NCI-H2171 (cell line): Measurements from ENCODE around the gene MCC.

Source experiments
- DNase-seq: peaks from one replicate; lab custom pipeline; 2025; lab: John Stamatoyannopoulos, UW

MCC gene

DNA sequence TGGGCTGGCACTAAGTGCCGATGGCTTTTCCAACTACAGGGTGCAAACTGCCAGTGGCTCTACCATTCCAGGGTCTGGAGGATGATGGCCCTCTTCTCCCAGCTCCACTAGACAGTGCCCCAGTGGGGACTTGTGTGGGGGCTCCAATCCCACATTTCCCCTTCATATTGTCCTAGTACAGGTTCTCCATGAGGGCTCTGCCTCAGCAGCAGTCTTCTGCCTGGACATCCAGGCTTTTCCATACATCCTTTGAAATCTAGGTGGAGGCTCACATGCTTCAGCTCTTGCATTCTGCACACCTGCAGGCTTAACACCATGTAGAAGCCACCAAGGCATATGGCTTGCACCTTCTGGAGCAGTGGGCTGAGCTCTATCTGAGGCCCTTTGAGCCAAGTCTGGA, 123.8 kb downstream of the MCC start:
- no peak for DNase-seq

GRCh38 chr5:113361701-113362100, 126.6 kb downstream of the MCC start:
- DNase-seq, result no peak

DNA sequence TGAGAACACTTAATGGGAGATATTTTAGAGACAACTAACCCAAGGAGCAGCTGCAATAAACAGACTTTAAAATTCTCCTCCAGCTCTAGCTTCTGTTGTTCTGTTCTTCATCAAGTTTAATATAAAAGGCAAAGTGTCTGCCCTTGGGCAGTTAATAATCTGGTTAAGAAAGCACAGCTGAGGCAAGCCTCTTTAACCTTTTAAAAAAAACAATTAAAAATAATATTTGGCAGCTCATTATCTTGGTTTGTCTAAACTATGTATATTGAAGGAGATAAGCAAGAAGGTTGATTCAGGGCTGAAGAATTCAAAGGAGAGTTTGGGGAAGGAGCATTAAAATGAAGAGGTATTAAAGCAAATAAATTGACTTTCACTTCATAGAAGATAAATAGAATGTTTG, 128.8 kb downstream of the MCC start:
- no peak for DNase-seq

GRCh38 chr5:113358696-113359095, 129.6 kb downstream of the MCC start:
- no peak for DNase-seq

- no peak for DNase-seq
Measured at GRCh38 chr5:113357696-113358476, 130.4 kb downstream of the MCC start.

DNA sequence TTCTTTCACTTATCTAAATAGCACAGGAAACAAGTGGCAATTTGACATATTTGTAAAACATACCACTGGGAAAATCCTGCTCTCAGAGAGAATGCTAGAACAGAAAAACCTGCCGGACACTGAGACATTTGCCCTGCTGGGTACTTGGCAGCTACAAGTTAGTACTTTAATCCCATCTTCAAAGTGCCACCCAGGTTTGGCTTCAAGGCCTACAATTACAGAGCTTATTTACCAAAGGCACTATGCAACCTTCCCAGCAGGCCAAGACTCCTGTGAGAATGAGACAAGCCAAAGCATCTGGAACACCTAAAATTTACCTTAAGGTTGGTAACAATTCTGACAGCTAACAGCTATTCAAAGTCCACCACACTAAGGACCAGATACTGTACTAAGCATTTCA, 131.8 kb downstream of the MCC start:
- no peak for DNase-seq

DNA sequence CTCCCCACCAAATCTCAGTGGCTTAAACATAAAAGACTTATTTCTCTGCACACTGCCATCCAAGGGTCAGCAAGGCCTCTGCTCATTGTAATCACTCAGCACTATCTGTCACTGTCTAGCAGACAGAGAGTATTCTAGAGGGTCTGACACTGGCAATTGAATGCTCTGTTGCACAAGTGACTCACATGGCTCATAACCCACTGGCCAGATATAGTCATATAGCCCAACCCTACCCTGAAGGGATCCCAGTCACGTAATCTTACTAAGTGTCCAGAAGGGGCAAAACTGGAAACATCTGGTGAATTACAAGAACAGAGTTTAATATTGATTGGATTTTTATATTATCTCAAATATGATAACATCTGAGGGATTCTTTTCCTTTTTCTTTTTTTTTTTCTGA, 134.2 kb downstream of the MCC start:
- no peak for DNase-seq

DNA sequence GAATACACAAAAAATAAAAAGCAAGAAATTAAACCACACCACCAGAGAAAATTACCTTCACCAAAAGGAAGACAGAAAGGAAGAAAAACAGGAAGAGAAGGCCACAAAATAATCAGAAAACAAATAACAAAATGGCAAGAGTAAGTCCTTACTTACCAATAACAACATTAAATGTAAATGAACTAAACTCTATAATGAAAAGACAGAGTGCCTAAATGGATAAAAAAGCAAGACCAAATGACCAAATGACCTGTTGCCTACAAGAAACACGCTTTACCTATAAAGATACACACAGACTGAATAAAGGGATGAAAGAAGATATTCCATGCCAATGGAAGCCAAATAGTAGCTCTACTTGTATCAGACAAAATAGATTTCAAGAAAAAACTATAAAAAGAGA, 140.7 kb downstream of the MCC start:
- no peak for DNase-seq

DNA sequence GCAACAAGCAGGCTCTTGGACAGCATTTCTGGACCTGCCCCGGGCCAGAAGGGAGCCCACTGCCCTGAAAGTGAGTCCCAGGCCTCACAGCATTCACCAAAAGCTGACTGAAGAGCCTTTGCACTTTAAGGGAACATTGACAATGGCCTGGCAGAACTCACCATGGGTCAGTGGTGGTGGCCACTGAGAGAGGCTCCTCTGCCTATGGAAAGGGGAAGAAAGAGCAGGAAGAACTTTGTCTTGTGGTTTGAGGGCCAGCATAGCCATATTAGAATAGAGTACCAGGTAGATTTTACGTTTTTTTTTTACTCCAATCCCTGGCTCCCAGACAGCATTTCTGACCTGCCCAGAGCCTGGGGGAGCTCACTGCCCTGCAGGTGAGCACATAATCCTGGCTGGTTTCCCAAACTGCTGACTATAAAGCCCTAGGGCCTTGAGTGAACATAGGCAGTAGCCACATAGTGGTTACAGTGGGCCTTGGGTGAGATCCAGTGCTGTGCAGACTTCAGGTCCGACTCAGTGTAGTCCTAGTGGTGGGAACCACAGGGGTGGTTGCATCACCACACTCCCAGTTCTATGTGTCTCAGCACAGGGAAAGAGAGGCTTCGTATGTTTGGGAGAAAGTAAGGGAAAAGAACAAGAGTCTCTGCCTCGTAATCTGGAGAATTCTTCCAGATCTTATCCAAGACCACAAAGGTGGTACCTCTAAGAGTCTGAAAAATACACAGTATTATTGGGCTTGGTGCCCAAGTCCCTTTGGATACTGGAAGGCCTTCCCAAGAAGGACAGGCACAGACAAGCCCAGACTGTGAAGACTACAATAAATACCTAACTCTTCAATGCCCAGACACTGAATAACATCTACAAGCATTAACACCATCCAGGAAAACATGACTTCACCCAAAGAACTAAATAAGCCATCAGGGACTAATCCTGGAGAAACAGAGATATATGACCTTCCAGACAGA, 143.0 kb downstream of the MCC start:
- no peak for DNase-seq

DNA sequence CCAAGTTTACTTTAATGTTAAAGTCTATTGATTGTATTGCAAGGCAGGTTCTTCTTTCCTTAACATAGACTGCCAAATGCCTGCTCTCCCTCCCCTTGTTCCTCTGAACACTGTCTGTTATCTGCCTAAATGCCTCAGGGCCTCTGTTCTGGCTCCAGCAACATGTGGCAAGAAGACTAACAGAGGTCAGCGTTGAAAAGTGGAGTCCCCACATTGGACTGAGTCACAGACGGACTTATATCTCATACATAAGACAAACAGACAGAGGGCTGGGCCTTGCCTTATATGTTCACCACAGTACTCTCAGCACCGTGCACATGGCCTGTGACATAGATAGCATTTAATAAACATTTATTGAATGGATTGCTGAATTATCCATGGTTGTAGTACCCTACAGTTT, 144.9 kb downstream of the MCC start:
- DNase-seq, result no peak

- DNase-seq, result no peak
Measured at GRCh38 chr5:113340537-113340936, 147.7 kb downstream of the MCC start.

GRCh38 chr5:113338628-113339027, 149.6 kb downstream of the MCC start:
- DNase-seq, result no peak

- DNase-seq, result no peak
Measured at GRCh38 chr5:113337515-113338415, 150.5 kb downstream of the MCC start.

- DNase-seq, result no peak
Measured at GRCh38 chr5:113336975-113337374, 151.3 kb downstream of the MCC start.

GRCh38 chr5:113333411-113333810, 154.8 kb downstream of the MCC start:
- DNase-seq, result no peak

DNA sequence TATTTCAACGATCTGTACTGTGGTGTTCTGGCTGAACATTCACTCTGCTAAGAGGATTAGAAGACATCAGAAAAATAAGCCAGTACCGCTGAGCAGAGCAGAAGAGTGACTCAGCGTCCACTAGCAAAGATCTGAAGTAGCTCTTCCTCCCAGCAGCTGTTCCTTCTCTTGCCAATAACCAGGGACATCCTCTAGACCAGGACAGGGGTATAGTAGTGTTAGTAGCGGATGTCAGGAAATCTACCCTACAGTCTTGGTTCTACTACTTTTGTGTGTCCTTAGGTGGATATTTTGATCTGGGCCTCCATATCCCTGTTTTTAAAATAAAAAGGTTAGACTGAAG, 157.1 kb downstream of the MCC start:
- DNase-seq, result no peak

GRCh38 chr5:113330533-113331208, 157.6 kb downstream of the MCC start:
- peak; percentile 32 for DNase-seq

- DNase-seq, result no peak
Measured at GRCh38 chr5:113329981-113330380, 158.3 kb downstream of the MCC start.

GRCh38 chr5:113325054-113325453, 163.2 kb downstream of the MCC start:
- no peak for DNase-seq

- no peak for DNase-seq
Measured at GRCh38 chr5:113321276-113321675, 167.0 kb downstream of the MCC start.

GRCh38 chr5:113320273-113320780, 167.9 kb downstream of the MCC start:
- no peak for DNase-seq
